Thoracic aorta (tissue), 2 donors: ENCODE results near the gene KCNV2. TPM values are rescaled to one million over a fixed set of nuclear protein-coding genes. Genes with fewer than 3 reads are reported as not detected.

Experiments
- ATAC-seq: fragments of 150-250 bp; one replicate; pipeline ENCODE4 v1.8.0; 2017; ENCODE audit warnings: low read depth; ENCODE audit not compliant: insufficient number of reproducible peaks, low FRiP score
- DNase-seq: peaks from one replicate; pipeline ENCODE4 v3.0.0-alpha.2; 2020; ENCODE audit warnings: low spot score
- H3K27ac ChIP-seq, 2 donors: fragments of 200-600 bp; sonication (generic); 1 replicate in 1 of 2; 2 replicates in 1 of 2; pipeline ENCODE4 v1.5.1; 2016; ENCODE audit warnings: mild to moderate bottlenecking in 2 of 2, moderate library complexity in 2 of 2
- H3K27me3 ChIP-seq: fragments of 200-600 bp; sonication (generic); replicated peaks from 2 replicates; pipeline ENCODE4 v1.6.0; 2016; ENCODE audit warnings: mild to moderate bottlenecking; ENCODE audit not compliant: insufficient read depth
- H3K36me3 ChIP-seq: fragments of 200-600 bp; sonication (generic); one replicate; pipeline ENCODE4 v1.5.1; 2016
- H3K4me1 ChIP-seq, 2 donors: fragments of 200-600 bp; sonication (generic); 1 replicate in 1 of 2; 2 replicates in 1 of 2; pipeline versions ENCODE4 v1.5.1 to v1.6.0; 2016; ENCODE audit warnings: low read depth in 2 of 2, mild to moderate bottlenecking in 1 of 2; ENCODE audit not compliant: control insufficient read depth in 1 of 2
- H3K4me3 ChIP-seq: fragments of 200-600 bp; sonication (generic); 2 replicates; pipeline ENCODE4 v1.5.1; 2016; ENCODE audit warnings: mild to moderate bottlenecking
- H3K9me3 ChIP-seq: fragments of 200-600 bp; sonication (generic); 2 replicates; pipeline ENCODE4 v1.5.1; 2016
- total RNA-seq, 2 donors: library from RNA; depleted of rRNA; stranded (reverse); fragments of >200 nt; gene quantifications; one replicate each; pipeline versions ENCODE4 v1.1.0 to v1.2.3, GENCODE V29; 2016
- TF ChIP-seq, protein P1 (sequence below): fragments of 200-600 bp; sonication (generic); IDR thresholded peaks from one replicate; pipeline ENCODE4 v1.5.1; 2019; ENCODE audit warnings: antibody characterized with exemption

Gene KCNV2
- total RNA-seq = not detected

DNA sequence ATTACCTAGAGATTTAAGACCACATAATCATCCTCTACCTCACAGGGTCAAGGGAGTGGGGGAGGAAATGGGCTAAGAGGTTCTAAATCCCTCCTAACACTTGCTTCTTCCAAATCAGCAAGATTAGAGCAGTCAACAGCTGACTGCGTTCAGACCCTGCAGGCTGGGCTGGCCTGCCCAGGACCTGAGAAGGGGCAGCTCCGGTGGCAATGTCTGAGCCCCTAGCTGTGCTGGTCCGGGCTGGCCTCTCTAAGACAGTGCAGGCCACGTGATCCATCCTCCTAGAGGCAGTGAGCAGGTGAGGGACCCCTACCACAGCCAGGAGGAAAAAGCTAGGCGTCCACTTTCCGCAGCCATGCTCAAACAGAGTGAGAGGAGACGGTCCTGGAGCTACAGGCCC, at the start of gene KCNV2:
Gene KCNV2, plus strand, starts transcription at position 126 of the 400 bp plus-strand sequence. Its CDS starts 230 bp downstream, at position 356.
- no peaks in the 10 kb centered on the region for H3K27me3 ChIP-seq
- ATAC-seq (no peak), DNase-seq (no peak)
- H3K36me3 ChIP-seq = no peaks in the 10 kb centered on the region
- no peak within 1 kb of the TSS for H3K4me3 ChIP-seq
- TF ChIP-seq, protein P1, sequence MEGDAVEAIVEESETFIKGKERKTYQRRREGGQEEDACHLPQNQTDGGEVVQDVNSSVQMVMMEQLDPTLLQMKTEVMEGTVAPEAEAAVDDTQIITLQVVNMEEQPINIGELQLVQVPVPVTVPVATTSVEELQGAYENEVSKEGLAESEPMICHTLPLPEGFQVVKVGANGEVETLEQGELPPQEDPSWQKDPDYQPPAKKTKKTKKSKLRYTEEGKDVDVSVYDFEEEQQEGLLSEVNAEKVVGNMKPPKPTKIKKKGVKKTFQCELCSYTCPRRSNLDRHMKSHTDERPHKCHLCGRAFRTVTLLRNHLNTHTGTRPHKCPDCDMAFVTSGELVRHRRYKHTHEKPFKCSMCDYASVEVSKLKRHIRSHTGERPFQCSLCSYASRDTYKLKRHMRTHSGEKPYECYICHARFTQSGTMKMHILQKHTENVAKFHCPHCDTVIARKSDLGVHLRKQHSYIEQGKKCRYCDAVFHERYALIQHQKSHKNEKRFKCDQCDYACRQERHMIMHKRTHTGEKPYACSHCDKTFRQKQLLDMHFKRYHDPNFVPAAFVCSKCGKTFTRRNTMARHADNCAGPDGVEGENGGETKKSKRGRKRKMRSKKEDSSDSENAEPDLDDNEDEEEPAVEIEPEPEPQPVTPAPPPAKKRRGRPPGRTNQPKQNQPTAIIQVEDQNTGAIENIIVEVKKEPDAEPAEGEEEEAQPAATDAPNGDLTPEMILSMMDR = no peak
- no peak within 1 kb of the TSS for H3K27ac ChIP-seq
- no peaks in the 10 kb centered on the region for H3K9me3 ChIP-seq
- H3K4me1 ChIP-seq = no peaks in the 10 kb centered on the region

DNA sequence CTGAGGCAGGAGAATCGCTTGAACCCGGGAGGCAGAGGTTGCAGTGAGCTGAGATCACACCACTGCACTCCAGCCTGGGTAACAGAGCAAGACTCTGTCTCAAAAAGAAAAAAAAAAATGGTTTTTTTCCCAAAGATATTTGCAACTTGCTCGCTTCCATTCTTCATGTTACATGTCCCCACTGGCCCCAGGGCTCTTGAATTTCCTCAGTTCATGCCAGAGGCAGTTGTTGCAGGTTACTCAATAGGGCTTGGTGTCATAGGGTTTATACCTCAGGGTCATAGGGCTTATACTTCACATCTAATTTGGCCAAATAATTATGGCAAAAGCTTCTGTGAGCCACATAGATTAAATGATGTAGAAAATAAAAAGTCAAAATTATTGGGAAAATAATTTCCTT, 44.1 kb upstream of the KCNV2 start:
- Histone ChIP-seq H3K27me3 (no peaks in the 10 kb centered on the region), H3K27ac (no peak overlapping the region), H3K4me1 (peaks cover 6 to 8% of the 10 kb centered on the region in 2 donors), H3K36me3 (no peaks in the 10 kb centered on the region), H3K4me3 (no peak overlapping the region), H3K9me3 (no peaks in the 10 kb centered on the region)
- DNase-seq (no peak), ATAC-seq (no peak)
- TF ChIP-seq, protein P1 = no peak

DNA sequence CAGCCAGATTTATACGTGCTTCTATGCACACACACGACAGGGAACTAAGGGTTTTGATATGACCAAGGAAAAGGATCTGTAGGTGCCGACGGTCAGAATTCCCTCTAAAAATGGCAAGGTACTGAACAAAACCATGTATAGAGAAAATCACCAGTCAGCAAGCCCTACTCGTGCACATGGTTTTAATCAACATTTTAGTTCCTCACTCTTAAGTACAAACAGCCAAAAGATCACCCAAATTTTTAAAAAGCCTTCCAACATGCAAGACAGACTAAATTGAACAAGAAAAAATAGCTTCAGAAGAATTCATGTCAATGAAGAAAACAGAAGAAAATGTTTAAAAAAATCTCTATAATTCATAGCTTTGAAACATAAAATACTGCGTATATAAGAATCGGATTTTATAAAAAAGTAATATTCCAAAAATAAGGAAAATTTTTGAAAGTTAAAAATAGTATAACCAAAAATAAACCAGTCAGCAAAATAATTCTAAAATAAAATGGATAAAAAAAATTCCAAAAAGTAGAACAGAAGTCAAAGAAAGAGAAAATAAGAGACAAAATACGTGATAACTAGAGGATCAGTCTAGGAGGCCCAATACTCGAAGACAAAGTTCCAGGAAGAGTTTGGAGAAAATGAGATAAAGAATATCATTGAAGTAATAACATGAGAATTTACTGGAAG, 43.0 kb upstream of the KCNV2 start:
- Histone ChIP-seq H3K4me3 (no peak overlapping the region), H3K4me1 (peaks cover 6 to 13% of the 10 kb centered on the region in 2 donors), H3K27me3 (no peaks in the 10 kb centered on the region), H3K36me3 (no peaks in the 10 kb centered on the region), H3K9me3 (no peaks in the 10 kb centered on the region), H3K27ac (no peak overlapping the region)
- DNase-seq (no peak), ATAC-seq (no peak)
- TF ChIP-seq, protein P1 = no peak

DNA sequence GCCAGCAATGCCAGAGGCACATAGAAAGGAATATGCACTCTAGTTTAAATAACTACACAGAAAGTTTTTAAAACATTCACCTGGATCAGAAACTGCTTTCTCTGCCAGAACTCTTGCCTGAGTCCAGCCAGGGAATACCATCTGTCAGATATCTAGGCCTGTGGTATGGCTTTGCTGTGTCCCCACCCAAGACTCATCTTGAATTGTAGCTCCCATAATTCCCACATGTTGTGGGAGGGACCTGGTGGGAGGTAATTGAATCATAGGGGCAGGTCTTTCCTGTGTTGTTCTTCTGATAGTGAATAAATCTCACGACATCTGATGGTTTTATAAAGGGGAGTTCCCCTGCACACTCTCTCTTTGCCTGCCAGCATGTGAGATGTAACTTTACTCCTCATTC, 41.5 kb upstream of the KCNV2 start:
- H3K27ac ChIP-seq = no peak overlapping the region
- H3K36me3 ChIP-seq = no peaks in the 10 kb centered on the region
- H3K27me3 ChIP-seq = no peaks in the 10 kb centered on the region
- H3K4me3 ChIP-seq = no peak overlapping the region
- no peak for ATAC-seq
- H3K9me3 ChIP-seq = no peaks in the 10 kb centered on the region
- no peak for DNase-seq
- peaks cover 6 to 13% of the 10 kb centered on the region in 2 donors for H3K4me1 ChIP-seq
- TF ChIP-seq, protein P1 = no peak

DNA sequence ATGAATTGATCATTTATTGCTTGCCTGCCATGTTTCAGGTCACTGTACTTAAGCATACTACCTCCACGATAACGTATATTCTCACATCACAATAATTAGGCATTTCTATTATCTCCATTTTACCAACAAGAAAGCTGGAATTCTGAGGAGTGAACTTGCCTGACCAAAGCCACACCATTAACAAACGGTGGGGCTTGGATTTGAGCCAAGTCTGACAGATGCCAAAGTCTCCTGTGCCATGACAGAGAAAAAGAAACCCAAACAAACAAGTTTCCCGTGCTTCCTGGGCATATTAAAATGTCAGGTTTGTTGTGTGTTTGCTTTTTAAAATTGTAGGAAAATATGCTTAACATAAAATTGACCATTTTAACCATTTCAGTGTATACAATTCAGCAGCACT, 40.8 kb upstream of the KCNV2 start:
- H3K36me3 ChIP-seq = no peaks in the 10 kb centered on the region
- TF ChIP-seq, protein P1 = no peak
- no peak overlapping the region for H3K4me3 ChIP-seq
- no peak overlapping the region for H3K27ac ChIP-seq
- no peaks in the 10 kb centered on the region for H3K9me3 ChIP-seq
- ATAC-seq (no peak), DNase-seq (no peak)
- peaks cover 6 to 13% of the 10 kb centered on the region in 2 donors for H3K4me1 ChIP-seq
- no peaks in the 10 kb centered on the region for H3K27me3 ChIP-seq
